Trophoblast cell (in vitro differentiated cells and primary cell): ENCODE results near the gene CFAP46.

ENCODE experiments used
- DNase-seq, 2 donors: peaks; one replicate each; pipeline ENCODE4 v3.0.0-alpha.2; 2016
- H2AFZ ChIP-seq: 2 replicates; pipeline ENCODE4 v1.6.1; 2013; ENCODE audit warnings: low read length, moderate library complexity, mild to moderate bottlenecking; ENCODE audit not compliant: insufficient read depth, poor library complexity
- H2AK5ac ChIP-seq: 2 replicates; pipeline ENCODE4 v1.6.1; 2013; ENCODE audit warnings: mild to moderate bottlenecking, low read length
- H2BK120ac ChIP-seq: 2 replicates; pipeline ENCODE4 v1.6.1; 2013; ENCODE audit warnings: low read length, mild to moderate bottlenecking, moderate library complexity; ENCODE audit not compliant: insufficient read depth, poor library complexity
- H2BK12ac ChIP-seq: 2 replicates; pipeline ENCODE4 v1.6.1; 2013; ENCODE audit warnings: mild to moderate bottlenecking, low read length, moderate library complexity
- H2BK5ac ChIP-seq: 2 replicates; pipeline ENCODE4 v1.6.1; 2013; ENCODE audit warnings: low read length, low read depth, moderate library complexity, mild to moderate bottlenecking; ENCODE audit not compliant: poor library complexity
- H3K14ac ChIP-seq: 2 replicates; pipeline ENCODE4 v1.6.1; 2013; ENCODE audit warnings: mild to moderate bottlenecking, low read length
- H3K18ac ChIP-seq: 2 replicates; pipeline ENCODE4 v1.6.1; 2013; ENCODE audit warnings: mild to moderate bottlenecking, low read length
- H3K23ac ChIP-seq: 2 replicates; pipeline ENCODE4 v1.6.1; 2013; ENCODE audit warnings: low read length
- H3K27ac ChIP-seq: 2 replicates; pipeline ENCODE4 v1.5.1; 2013; ENCODE audit warnings: low read depth, mild to moderate bottlenecking, inconsistent platforms, low read length, moderate library complexity
- H3K27me3 ChIP-seq: 2 replicates; pipeline ENCODE4 v1.6.1; 2013; ENCODE audit warnings: inconsistent platforms, mild to moderate bottlenecking, low read length, moderate library complexity; ENCODE audit not compliant: insufficient read depth
- H3K36me3 ChIP-seq, 2 experiments: 1 replicate in 1 of 2; 2 replicates in 1 of 2; pipeline ENCODE4 v1.6.1; 2013; ENCODE audit warnings: low read length in 2 of 2, mild to moderate bottlenecking in 2 of 2, moderate library complexity in 1 of 2; ENCODE audit not compliant: insufficient read depth in 2 of 2, control insufficient read depth in 1 of 2
- H3K4ac ChIP-seq: 2 replicates; pipeline ENCODE4 v1.6.1; 2013; ENCODE audit warnings: low read depth, mild to moderate bottlenecking, low read length, moderate library complexity
- H3K4me1 ChIP-seq, 2 experiments: 1 replicate in 1 of 2; 2 replicates in 1 of 2; pipeline ENCODE4 v1.6.1; 2013; ENCODE audit warnings: low read length in 2 of 2, mild to moderate bottlenecking in 2 of 2, moderate library complexity in 1 of 2; ENCODE audit not compliant: insufficient read depth in 2 of 2, control insufficient read depth in 1 of 2
- H3K4me2 ChIP-seq: 2 replicates; pipeline ENCODE4 v1.6.1; 2013; ENCODE audit warnings: inconsistent platforms, mild to moderate bottlenecking, low read length, moderate library complexity
- H3K4me3 ChIP-seq: 2 replicates; pipeline ENCODE4 v1.5.1; 2013; ENCODE audit warnings: mild to moderate bottlenecking, low read depth, low read length, inconsistent platforms
- H3K79me1 ChIP-seq: one replicate; pipeline ENCODE4 v1.6.1; 2013; ENCODE audit warnings: low read length
- H3K79me2 ChIP-seq: 2 replicates; pipeline ENCODE4 v1.6.1; 2013; ENCODE audit warnings: low read length, mild to moderate bottlenecking; ENCODE audit not compliant: control insufficient read depth, insufficient read depth, poor library complexity
- H3K9ac ChIP-seq: 2 replicates; pipeline ENCODE4 v1.6.1; 2013; ENCODE audit warnings: mild to moderate bottlenecking, low read length
- H3K9me3 ChIP-seq: 2 replicates; pipeline ENCODE4 v1.6.1; 2013; ENCODE audit warnings: low read depth, mild to moderate bottlenecking, control low read depth, inconsistent platforms, low read length; ENCODE audit not compliant: insufficient read depth
- H4K12ac ChIP-seq: 2 replicates; pipeline ENCODE4 v1.6.1; 2013; ENCODE audit warnings: low read depth, mild to moderate bottlenecking, low read length, moderate library complexity
- H4K8ac ChIP-seq: 2 replicates; pipeline ENCODE4 v1.6.1; 2013; ENCODE audit warnings: low read depth, mild to moderate bottlenecking, low read length, moderate library complexity
- H4K91ac ChIP-seq: one replicate; pipeline ENCODE4 v1.6.1; 2013; ENCODE audit warnings: low read depth, mild to moderate bottlenecking, low read length, moderate library complexity
- WGBS: extraction: QIAGEN DNeasy Blood & Tissue Kit; methylation state at CpG from one replicate; pipeline ENCODE4 v1.1.7; 2013; ENCODE audit warnings: missing lambda C conversion rate; ENCODE audit not compliant: insufficient read length, insufficient coverage; ENCODE audit errors: extremely low coverage; 5-methylcytosine and 5-hydroxymethylcytosine counted together

CFAP46 gene

DNA sequence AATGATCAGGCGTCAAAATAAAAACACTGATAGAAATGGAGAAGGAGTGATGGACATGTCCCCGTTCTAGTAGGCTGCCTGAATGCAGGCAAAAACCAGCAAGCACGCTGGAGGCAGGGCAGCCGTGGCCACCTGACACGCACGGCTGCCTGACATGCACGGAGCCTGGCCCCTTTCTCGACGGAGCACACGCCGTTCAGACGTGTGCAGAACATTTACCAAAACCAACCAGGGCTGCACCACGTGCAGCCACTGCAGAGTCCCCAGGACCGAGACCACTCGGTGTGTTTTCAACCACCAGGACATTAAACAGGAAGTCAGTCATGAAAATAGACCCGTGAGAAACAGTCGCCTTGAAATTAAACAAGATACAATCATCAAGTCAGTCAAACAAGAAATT lies 94.5 kb downstream of the CFAP46 start:
- DNase-seq: no peak
- no peak overlapping the region for H3K4me3 ChIP-seq
- WGBS: no CpG with 5 or more reads among the region's 17 CpGs
- H3K18ac ChIP-seq: no peak overlapping the region
- no peaks in the 10 kb centered on the region for H3K79me1 ChIP-seq
- no peak overlapping the region for H3K4ac ChIP-seq
- no peaks in the 10 kb centered on the region for H3K4me1 ChIP-seq
- H3K9ac ChIP-seq: no peak overlapping the region
- no peaks in the 10 kb centered on the region for H3K36me3 ChIP-seq
- no peaks in the 10 kb centered on the region for H3K79me2 ChIP-seq
- peaks cover 15% of the 10 kb centered on the region for H3K9me3 ChIP-seq
- no peak overlapping the region for H2AK5ac ChIP-seq
- no peak overlapping the region for H2BK5ac ChIP-seq
- H4K12ac ChIP-seq: no peak overlapping the region
- no peak overlapping the region for H2AFZ ChIP-seq
- no peak overlapping the region for H3K14ac ChIP-seq
- H3K23ac ChIP-seq: no peak overlapping the region
- H4K91ac ChIP-seq: no peak overlapping the region
- no peaks in the 10 kb centered on the region for H3K27me3 ChIP-seq
- H2BK12ac ChIP-seq: no peak overlapping the region
- H4K8ac ChIP-seq: no peak overlapping the region
- H2BK120ac ChIP-seq: no peak overlapping the region
- no peak overlapping the region for H3K4me2 ChIP-seq
- no peak overlapping the region for H3K27ac ChIP-seq

DNA sequence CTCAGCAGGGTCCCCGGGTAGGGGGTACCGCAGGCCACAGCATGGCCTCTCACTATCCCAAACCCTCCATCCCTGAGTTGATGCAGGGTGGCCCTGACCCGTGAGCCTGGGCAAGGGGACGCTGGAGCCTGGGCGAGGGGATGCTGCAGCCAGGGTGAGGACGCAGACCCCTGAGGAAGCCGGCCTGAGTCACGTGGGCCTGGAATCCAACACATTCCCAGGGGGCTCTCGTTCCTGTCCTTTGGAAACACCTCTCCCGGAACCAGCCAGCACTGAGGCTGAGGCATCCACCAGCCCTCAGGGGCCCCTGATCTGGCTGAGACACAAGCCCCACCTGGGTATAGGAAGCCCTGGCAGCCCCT lies 95.0 kb downstream of the CFAP46 start:
- Histone ChIP-seq H3K4me3 (no peak overlapping the region), H4K12ac (no peak overlapping the region), H2AK5ac (no peak overlapping the region), H3K79me1 (no peaks in the 10 kb centered on the region), H4K8ac (no peak overlapping the region), H3K9me3 (peaks cover 18% of the 10 kb centered on the region), H4K91ac (no peak overlapping the region), H3K4me1 (no peaks in the 10 kb centered on the region), H3K14ac (no peak overlapping the region), H3K36me3 (no peaks in the 10 kb centered on the region), H3K79me2 (no peaks in the 10 kb centered on the region), H3K23ac (no peak overlapping the region), H3K4ac (no peak overlapping the region), H3K4me2 (no peak overlapping the region), H3K9ac (no peak overlapping the region), H3K27me3 (no peaks in the 10 kb centered on the region), H3K27ac (no peak overlapping the region), H2BK5ac (no peak overlapping the region), H2BK12ac (no peak overlapping the region), H2AFZ (no peak overlapping the region), H3K18ac (no peak overlapping the region), H2BK120ac (no peak overlapping the region)
- no peak for DNase-seq
- WGBS: no CpG with 5 or more reads among the region's 10 CpGs

DNA sequence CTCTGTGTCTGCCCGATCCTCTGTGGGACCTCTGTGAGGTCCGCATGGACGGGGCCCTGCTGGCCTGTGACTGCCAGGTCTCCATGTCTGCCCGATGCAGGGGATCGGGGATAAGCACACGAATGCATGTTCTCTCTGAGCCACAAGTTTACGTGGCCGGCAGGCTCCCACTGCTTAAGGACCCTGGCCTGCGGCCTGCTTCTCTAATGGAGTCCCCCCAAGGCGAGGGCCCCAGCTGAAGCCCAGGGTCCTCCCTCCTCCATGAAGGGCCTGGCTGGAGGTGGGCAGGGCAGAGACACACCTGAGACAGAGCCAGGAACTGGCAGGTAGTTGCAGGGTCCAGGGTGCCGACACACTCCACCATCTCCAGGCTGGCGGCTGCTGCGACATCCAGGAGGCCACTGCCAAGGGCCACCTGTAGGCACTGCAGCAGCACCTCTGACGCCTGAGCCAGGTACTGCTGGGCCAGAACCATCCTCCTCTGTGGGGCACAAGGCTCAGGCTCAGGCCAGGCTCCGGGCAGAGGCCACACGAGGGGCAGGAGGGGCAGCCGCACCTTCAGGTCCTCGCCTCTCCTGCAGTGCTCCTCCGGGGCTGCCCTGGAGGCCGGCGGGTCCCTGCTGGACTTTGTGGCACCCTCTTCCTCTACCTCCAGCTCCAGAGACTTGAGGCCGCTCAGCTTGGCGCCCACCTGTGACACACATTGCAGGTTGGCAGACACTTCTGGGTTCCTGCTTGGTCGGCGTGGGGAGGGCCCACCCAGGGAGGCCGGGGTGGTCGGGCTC lies 95.5 kb downstream of the CFAP46 start:
- Histone ChIP-seq H3K4me1 (no peaks in the 10 kb centered on the region), H4K91ac (no peak overlapping the region), H2BK12ac (no peak overlapping the region), H2AFZ (no peak overlapping the region), H3K23ac (no peak overlapping the region), H3K79me2 (no peaks in the 10 kb centered on the region), H3K4me3 (no peak overlapping the region), H2AK5ac (no peak overlapping the region), H3K9ac (no peak overlapping the region), H3K27ac (no peak overlapping the region), H2BK120ac (no peak overlapping the region), H4K12ac (no peak overlapping the region), H4K8ac (no peak overlapping the region), H3K18ac (no peak overlapping the region), H3K4ac (no peak overlapping the region), H3K79me1 (no peaks in the 10 kb centered on the region), H3K4me2 (no peak overlapping the region), H3K36me3 (no peaks in the 10 kb centered on the region), H3K14ac (no peak overlapping the region), H3K27me3 (no peaks in the 10 kb centered on the region), H3K9me3 (peaks cover 19% of the 10 kb centered on the region), H2BK5ac (no peak overlapping the region)
- DNase-seq: no peak
- WGBS: no CpG with 5 or more reads among the region's 27 CpGs

DNA sequence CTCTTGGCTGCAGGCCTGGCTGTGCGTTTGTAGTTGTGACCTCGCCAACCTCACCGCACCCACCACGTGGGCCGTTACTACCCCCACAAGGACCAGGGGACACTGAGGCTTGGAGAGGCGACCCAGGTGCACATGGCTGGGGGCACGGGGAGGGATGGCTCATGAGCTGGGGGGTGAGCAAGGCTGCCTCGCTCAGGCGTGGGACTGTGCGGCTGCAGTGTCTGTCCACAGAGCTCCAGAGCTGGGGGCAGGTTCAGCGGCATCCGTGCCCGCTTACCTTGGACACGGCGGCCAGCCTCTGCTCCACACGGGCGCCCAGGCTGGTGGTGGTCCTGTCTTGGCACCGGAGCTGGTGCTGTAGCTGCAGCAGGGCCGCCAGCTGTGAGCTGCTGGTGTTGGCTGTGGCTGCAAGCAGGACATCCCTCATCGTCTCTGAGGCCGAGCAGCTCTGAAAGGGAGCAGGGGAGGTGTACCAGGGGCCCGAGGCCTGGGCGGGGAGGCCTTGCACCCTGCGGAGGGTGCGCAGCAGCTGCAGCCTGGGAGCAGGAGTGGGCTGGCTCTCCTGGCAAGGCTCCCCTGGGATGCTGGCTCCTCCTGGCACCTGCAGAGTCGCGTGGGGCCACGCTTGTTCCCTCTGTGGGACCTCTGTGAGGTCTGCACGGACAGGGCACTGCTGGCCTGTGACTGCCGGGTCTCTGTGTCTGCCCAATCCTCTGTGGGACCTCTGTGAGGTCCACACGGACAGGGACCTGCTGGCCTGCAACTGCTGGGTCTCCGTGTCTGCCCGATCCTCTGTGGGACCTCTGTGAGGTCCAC lies 96.4 kb downstream of the CFAP46 start:
- Histone ChIP-seq H3K4ac (no peak overlapping the region), H3K79me1 (no peaks in the 10 kb centered on the region), H3K9ac (no peak overlapping the region), H3K27ac (no peak overlapping the region), H2AK5ac (no peak overlapping the region), H3K79me2 (no peaks in the 10 kb centered on the region), H2BK120ac (no peak overlapping the region), H3K9me3 (peaks cover 21% of the 10 kb centered on the region), H4K8ac (no peak overlapping the region), H3K27me3 (no peaks in the 10 kb centered on the region), H3K18ac (no peak overlapping the region), H4K91ac (no peak overlapping the region), H2BK5ac (no peak overlapping the region), H3K4me1 (no peaks in the 10 kb centered on the region), H3K4me3 (no peak overlapping the region), H2AFZ (no peak overlapping the region), H2BK12ac (no peak overlapping the region), H3K14ac (no peak overlapping the region), H3K23ac (no peak overlapping the region), H3K4me2 (no peak overlapping the region), H3K36me3 (no peaks in the 10 kb centered on the region), H4K12ac (no peak overlapping the region)
- no CpG with 5 or more reads among the region's 33 CpGs for WGBS
- no peak for DNase-seq
